HG03280 (cell line): ENCODE results near the gene FBP1.

Source experiments
- ATAC-seq: cut with Tn5 transposase; IDR thresholded peaks from one replicate; pipeline ENCODE4 v1.9.1; 2021; ENCODE audit warnings: mild to moderate bottlenecking, moderate library complexity; ENCODE audit not compliant: unreplicated experiment

The FBP1 gene

GRCh38 chr9:94657021-94657725 is 17.9 kb upstream of the FBP1 start:
- ATAC-seq = no peak

DNA sequence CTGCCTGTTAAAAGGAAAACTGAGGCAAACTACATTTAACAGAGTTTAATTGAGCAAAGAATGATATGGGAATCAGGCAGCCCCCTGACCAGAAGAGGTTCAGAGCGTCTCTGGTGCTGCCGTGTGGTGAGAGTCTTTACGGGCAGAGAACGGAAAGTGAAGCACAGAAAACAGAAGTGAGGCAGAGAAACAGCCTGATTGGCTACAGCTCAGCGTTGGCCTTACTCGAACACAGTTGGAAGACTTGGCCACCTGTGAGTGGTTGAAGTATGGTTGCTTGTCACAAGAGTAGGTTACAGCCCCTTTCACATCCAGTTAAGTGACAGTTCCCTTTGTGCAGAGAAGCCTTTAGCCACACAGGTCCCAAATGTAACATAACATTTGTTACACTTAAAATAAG is 16.9 kb upstream of the FBP1 start:
- peak; percentile 97 for ATAC-seq

DNA sequence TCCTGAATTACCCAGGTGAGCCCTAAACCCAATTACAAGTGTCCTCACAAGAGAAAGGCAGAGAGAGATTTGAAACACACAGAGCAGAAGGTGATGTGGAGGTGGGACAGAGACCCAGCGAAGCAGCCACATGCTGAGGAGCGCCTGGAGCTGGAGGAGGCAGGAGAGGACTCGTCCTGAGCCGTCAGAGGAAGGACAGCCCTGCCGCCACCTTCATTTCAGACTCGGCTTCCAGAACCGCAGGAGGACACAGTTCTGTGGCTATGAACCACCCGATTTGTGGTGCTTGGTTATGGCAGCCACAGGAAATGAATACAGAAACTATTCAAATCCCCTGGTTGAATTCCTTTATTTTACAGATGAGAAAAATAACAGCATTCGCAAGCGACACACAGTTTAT is 16.4 kb upstream of the FBP1 start:
- ATAC-seq = no peak

DNA sequence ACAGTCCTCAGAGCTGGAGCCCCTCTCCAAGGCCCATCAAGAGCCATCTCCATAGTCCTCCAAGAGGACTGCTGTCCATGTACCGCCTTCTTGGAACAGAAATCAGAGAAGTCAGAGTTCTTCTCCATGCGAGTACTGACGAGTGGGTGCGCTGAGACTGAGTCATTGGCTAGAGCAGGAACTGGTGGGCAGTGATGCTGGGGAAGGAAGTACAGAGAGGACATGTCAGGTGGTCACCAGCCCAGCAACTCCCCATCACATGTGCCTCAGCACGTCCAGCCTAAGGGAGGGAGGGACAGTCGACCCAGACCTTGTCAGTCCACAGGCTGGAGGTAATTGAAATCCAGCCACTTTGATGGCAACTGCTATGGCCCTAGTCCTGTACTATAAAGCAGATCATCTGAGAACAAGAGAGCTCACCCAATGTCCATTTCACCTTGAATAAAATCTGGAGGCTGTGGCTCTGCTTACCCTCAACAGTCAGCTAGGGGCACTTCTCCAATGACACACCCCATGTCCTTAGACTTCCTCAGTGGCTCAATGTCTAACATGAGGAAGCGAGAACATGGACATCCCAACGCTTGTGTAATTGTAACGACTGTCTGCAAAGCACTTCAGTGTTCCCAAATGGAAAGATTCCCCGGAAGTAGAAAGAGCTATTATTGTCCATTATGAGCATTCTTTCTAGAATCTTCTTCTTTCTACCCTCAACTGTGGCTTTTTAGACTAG is 15.0 kb upstream of the FBP1 start:
- no peak for ATAC-seq

DNA sequence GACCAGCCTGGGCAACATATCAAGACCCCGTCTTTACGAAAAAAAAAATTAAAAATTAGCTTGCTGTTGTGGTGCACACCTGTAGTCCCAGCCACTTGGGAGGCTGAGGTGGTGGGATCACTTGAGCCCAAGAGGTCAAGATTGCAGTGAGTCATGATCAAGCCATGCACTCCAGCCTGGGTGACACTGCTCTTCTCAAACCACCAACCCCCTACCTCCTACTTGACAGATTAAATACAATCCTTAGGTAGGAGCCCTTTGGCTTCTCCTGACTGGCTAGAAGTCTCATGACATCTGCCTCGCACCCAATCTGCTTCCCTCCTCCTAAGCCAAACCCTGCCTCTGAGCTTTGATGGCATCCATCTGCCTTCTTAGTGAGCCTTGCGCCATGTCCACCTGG is 11.6 kb upstream of the FBP1 start:
- no peak for ATAC-seq

DNA sequence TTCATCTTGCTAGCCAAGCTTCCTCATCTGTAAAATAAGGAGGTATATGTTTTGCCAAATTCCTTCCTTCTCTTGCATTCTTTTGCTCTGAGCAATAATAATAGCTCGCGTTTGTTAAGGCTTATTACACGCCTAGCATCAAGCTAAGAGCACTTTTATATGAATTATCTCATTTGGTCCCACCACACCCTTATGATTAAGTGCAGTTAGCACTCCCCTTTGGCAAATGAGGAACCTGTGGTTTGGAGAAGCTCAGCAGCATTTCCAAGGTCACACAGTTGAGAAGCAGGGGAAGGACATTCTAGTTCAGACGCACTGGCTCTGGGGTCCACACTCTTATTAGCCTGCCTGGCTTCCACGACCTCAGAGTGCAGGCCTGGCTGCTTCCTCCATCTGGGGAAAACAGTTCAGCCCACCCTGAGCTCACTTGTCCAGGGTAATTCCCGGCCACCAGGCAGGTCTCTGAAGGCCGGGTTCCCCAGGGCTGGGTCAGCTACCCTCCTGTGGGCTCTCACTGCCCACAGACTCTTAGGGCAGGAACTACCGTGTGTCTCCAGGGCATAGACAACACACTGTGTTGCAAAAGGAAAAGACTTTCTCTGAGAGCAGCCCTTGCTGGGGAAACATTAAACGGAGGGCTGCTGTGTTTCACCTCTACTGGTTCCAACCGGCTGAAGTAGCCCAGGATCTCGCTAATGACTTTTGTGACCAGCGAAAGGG is 9.9 kb upstream of the FBP1 start:
- ATAC-seq = no peak

DNA sequence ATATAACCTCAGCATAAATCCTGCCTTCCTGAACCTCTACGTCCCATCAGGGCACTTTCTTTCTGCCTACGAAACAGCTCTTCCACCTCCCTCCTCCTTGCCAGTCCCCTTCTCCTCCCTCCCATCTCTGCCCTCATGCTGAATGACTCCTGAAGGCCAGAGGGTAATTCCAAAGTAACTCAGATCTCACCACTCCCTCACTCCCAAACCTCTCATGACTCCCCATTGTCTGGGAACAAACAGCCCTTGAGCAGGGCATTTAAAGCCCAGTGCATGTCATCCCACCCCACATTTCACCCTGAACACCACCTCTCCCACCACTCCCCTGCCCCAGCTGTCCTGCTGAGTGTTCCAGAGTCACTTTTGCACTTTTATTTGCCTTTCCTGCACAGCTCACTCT is 8.9 kb upstream of the FBP1 start:
- ATAC-seq = no peak

DNA sequence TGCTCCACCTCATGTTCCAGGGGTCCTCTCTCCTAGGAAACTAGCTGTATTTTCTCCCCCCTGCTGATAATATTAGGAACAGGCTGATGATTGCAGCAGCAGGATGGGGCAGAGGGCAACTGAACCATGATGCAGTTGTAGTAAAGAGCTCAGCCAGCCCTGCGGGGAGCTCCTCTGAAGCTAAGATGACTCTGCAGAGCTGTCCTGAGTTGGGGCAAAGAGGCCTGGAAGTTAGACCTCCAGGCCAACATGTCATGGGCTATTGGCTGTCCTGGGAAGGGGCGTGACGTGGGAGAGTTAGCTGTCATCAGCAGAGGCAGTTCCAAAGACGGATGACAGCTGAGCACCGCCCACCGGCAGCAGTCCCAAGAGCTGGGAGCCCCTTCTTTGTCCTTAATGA is 6.6 kb upstream of the FBP1 start:
- no peak for ATAC-seq

DNA sequence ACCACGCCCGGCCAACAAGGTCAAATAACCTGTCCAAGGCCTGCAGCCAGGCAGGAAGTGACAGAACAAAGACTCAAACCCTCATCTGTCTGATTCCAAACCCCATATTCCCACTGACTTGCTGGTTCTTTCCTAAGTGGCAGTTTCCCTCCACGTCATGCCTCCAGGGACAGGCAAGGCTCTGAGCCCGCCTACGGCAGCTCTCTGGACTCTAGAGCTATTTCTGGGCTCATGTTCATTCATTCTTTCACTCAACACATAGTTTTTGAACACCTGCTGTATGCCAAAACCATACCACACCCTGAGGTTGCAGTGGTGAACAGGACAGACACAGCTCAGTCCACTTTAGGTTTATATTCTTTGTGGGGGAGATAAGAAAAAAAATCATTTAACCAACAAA is 5.2 kb upstream of the FBP1 start:
- no peak for ATAC-seq

- ATAC-seq = no peak
Observed at GRCh38 chr9:94643741-94644140, 4.4 kb upstream of the FBP1 start.

DNA sequence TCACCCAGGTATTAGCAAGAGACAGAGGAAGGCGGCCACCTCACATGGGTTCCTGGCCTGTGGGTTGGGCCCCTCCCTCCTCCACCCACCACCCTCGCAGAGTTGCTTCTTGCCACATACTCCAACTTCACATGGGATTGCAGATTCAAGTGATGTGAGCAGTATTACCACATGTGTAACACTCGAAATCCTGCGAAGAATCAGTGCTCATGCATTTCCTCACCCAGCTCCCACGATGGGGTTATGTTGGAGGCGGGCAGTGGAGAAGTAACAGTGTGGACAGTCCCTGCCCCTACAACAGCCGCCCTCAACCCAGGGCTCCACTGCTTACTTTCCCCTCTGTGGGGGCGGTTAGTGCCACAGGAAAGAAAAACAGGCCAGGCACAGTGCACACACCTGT is 3.9 kb upstream of the FBP1 start:
- no peak for ATAC-seq

- no peak for ATAC-seq
Observed at GRCh38 chr9:94642501-94642900, 3.2 kb upstream of the FBP1 start.

DNA sequence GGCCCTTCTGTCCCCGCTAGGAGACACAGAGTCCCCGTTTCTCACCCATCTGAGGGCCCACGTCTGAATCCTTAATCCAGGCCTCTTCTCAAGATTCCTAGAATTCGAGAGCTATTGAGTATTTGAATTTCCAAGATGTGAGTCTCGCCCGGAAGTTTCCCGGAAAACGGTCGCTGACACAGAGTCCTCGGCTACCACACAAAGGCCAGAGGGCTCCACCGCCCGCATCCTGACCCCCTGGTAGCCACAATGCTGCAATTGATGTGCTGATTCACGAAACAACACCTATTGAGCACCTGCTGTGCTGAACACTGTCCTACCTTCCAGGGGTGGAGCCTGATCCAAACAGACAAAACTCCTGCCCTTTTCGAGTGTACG is 670 bp upstream of the FBP1 start:
- ATAC-seq = no peak

GRCh38 chr9:94638335-94639060 is 820 bp downstream of the FBP1 start:
- no peak for ATAC-seq

DNA sequence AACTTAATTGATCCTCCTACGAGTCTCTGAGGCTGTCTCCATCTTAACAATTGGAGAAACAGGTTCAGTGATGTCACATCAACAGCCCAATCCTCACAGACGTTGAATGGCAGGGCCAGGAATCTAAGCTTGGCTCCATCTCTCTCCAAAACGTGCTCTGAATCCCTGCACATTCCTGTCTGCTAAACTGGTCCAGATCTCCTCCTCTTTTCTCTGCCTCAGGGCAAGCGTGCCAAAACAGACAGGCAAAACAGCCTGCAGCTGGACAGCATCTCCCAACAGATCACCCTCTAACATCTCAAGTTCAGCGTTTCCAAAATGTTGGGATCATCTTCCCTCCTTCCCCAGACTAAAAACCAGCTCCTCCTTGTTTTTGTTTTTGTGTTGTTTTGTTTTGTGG is 6.6 kb downstream of the FBP1 start:
- ATAC-seq = no peak

- ATAC-seq = no peak
Observed at GRCh38 chr9:94631599-94631998, 7.7 kb downstream of the FBP1 start.

GRCh38 chr9:94630833-94631232 is 8.5 kb downstream of the FBP1 start:
- ATAC-seq = no peak

- no peak for ATAC-seq
Observed at GRCh38 chr9:94630281-94630680, 9.0 kb downstream of the FBP1 start.

DNA sequence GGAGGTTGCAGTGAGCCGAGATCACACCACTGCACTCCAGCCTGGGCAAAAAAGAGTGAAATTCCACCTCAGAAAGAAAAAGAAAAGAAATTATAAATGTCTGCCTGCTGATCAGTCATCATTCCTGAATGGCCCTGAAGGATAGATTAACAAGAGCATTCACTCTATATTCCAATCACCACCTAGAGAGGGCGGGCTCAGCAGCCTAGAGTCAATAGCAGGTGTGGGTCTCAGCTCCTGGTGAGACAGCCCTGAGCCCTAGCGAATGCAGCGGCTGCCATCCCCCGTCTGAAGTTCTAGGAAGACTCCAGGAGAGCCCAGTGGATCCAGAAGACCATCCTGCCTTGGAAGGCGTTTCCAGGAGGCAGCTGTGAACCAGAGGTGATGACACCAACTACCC is 12.0 kb downstream of the FBP1 start:
- ATAC-seq = no peak

GRCh38 chr9:94625835-94626234 is 13.5 kb downstream of the FBP1 start:
- no peak for ATAC-seq

- ATAC-seq = no peak
Observed at GRCh38 chr9:94624629-94625028, 14.7 kb downstream of the FBP1 start.

DNA sequence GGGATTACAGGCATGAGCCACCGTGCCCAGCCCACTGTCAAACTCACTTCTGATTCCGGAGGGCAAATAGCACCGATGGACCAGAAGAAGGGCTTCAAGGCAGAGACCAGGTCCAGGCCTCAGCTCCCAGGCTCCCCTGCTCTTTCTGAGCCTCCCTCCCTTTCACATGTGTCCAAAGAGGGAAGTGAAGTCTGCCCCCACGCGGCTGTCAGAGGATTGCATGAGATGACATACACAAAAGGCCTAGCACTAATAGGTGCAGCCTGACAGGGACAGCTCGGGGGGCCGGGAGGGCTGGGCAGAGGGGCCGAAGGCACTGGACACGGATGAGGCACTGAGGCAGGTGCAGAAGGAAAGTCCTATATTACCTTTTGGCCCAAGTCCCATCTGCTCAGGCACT is 16.1 kb downstream of the FBP1 start:
- no peak for ATAC-seq
